Heart left ventricle (tissue), 16 donors: ENCODE results near the gene MRPL18. TPM values are rescaled to one million over a fixed set of nuclear protein-coding genes. Genes with fewer than 3 reads are reported as not detected.

Source experiments
- ATAC-seq, 4 donors: fragments of 200-7000 bp; cut with Tn5 transposase; one replicate each; pipeline ENCODE4 v1.9.1; 2020 to 2022; ENCODE audit warnings: moderate library complexity in 4 of 4, mild to moderate bottlenecking in 3 of 4, moderate number of reproducible peaks in 1 of 4
- DNase-seq, 5 donors: peaks; one replicate each; pipeline ENCODE4 v3.0.0-alpha.2; 2020
- H3K27ac ChIP-seq, 12 donors: fragments of 200-600 bp; sonication (generic) in 4 of 12; one replicate each; pipeline versions ENCODE4 v1.5.0 to v1.8.0; 2016 to 2022; ENCODE audit warnings: mild to moderate bottlenecking in 2 of 12
- H3K27me3 ChIP-seq, 9 donors: fragments of 200-600 bp; sonication (generic) in 2 of 9; one replicate each; pipeline versions ENCODE4 v1.5.1 to v1.8.0; 2016 to 2022; ENCODE audit warnings: mild to moderate bottlenecking in 3 of 9
- H3K36me3 ChIP-seq, 9 donors: fragments of 200-600 bp; sonication (generic) in 2 of 9; one replicate each; pipeline versions ENCODE4 v1.5.0 to v1.8.0; 2018 to 2022; ENCODE audit warnings: mild to moderate bottlenecking in 2 of 9
- H3K4me1 ChIP-seq, 12 donors: fragments of 200-600 bp; sonication (generic) in 4 of 12; one replicate each; pipeline versions ENCODE4 v1.5.0 to v1.8.0; 2016 to 2022; ENCODE audit warnings: mild to moderate bottlenecking in 3 of 12
- H3K4me3 ChIP-seq, 12 donors: fragments of 200-600 bp; sonication (generic) in 4 of 12; one replicate each; pipeline versions ENCODE4 v1.5.0 to v1.8.0; 2017 to 2022; ENCODE audit warnings: mild to moderate bottlenecking in 9 of 12, moderate library complexity in 4 of 12
- H3K9me3 ChIP-seq, 12 donors: fragments of 200-600 bp; sonication (generic) in 4 of 12; one replicate each; pipeline versions ENCODE4 v1.5.0 to v1.8.0; 2016 to 2022; ENCODE audit warnings: mild to moderate bottlenecking in 1 of 12
- POLR2A ChIP-seq, 2 donors: fragments of 450-650 bp; IDR thresholded peaks; one replicate each; pipeline ENCODE4 v1.6.1; 2017; ENCODE audit warnings: antibody characterized with exemption in 2 of 2, mild to moderate bottlenecking in 2 of 2, moderate library complexity in 2 of 2
- WGBS, 4 donors: extraction: QIAGEN DNeasy Blood & Tissue Kit in 2 of 4; methylation state at CpG; one replicate each; pipeline versions ENCODE4 v1.1.5 to v1.1.7; 2013 to 2018; 5-methylcytosine and 5-hydroxymethylcytosine counted together
- intact Hi-C, 10 donors: fragments of 100-400 bp; cut with DNase I; formaldehyde crosslinking; loops; one replicate each; pipeline versions ENCODE4 v1.11.1 to v1.14.2; 2022
- polyA plus RNA-seq, 2 donors: library from polyadenylated mRNA; stranded (reverse); fragments of 200-250 nt; gene quantifications; one replicate each; pipeline ENCODE4 v1.2.3, GENCODE V29; 2013
- total RNA-seq, 9 donors: library from RNA; depleted of rRNA in 2 of 9; stranded (reverse); fragments of >200 nt in 2 of 9; fragmentation: NEBNext Ultra II Directional in 3 of 9; extraction: Animal tissue kit (Norgen Biotek cat#: 25700) in 3 of 9; gene quantifications; one replicate each; pipeline versions ENCODE4 v1.1.0 to v1.2.4, GENCODE V29; 2016 to 2023
- TF ChIP-seq, protein P1 (sequence below), 12 donors: fragments of 200-600 bp; sonication (generic) in 4 of 12; IDR thresholded peaks; one replicate each; pipeline versions ENCODE4 v1.5.0 to v1.8.0; 2018 to 2022; ENCODE audit warnings: antibody characterized with exemption in 12 of 12, mild to moderate bottlenecking in 5 of 12
- donor health status: ischemic (EF 13 %, LVEDD 7.1; RV severe dilation, severe dysfunction).
- donor health status: healthy with polysubstance abuse.
- donor health status: DM: no; HTN: yes; CAD: no.
- donor health status: DM: no; HTN: no; CAD: no.
- donor health status: ischemic (EF 25% LVEDD 6.9; RV normal size, moderate dysfunction).
- donor health status: ischemic (EF 25% LVEDD 5.7; RV mildly dilated, moderate dysfunction).
- donor health status: healthy.
- donor health status: DM: yes; HTN: yes; CAD: no.
- donor health status: ischemic (EF 35%, LVEDD 5.7; RV mildly dilated, moderate dysfunction).
- donor health status: nonischemic (EF 11% LVEDD 7.7; RV severe dilation, severe dysfunction).
- donor health status: DM: yes; HTN: yes; CAD: no.
- donor health status: PGD.
- donor health status: ischemic (EF 29% LVEDD 5.4; RV normal size, mild dysfunction).
- donor health status: nonischemic (EF 23%, LVEDD 6.1; RV moderate dilation, normal function).

MRPL18 gene
- total and polyA plus RNA-seq, 11 donors: 52.4 to 145 (median 61.8) TPM

- H3K27me3 ChIP-seq: no peaks in the 10 kb centered on the region
Measured at GRCh38 chr6:159800141-159800865, 10.0 kb downstream of the MRPL18 start, which contains the start of gene PNLDC1. Gene PNLDC1 (plus strand): TSS chr6:159800276. CDS start chr6:159800308, 32 bp downstream.

DNA sequence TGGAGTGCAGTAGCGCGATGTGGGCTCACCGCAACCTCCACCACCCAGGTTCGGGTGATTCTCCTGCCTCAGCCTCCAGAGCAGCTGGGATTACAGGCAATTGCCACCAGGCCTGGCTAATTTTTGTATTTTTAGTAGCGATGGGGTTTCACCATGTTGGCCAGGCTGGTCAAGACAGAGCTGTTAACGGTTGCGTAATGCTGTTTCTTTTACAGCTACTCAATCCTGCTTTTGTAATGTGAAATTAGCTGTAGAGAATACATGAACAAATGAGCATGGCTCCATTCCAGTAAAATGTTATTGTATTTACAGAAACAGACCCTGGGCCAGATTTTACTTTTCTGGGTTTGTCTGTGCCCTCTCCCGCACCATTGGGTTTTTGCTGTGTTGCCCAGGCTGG lies 11.7 kb downstream of the MRPL18 start:
- Histone ChIP-seq H3K4me1 (no peaks in the 10 kb centered on the region), H3K4me3 (no peak overlapping the region), H3K27ac (no peak overlapping the region), H3K36me3 (peaks cover 0 to 34% (median 31%) of the 10 kb centered on the region in 9 donors), H3K27me3 (no peaks in the 10 kb centered on the region), H3K9me3 (no peaks in the 10 kb centered on the region)
- ATAC-seq (no peak), DNase-seq (no peak)
- intact Hi-C loops: no loop called here
- WGBS, 4 donors: 92 to 95% (median 94%) methylated on average over 8 of the region's 8 CpGs
- TF ChIP-seq, protein P1, sequence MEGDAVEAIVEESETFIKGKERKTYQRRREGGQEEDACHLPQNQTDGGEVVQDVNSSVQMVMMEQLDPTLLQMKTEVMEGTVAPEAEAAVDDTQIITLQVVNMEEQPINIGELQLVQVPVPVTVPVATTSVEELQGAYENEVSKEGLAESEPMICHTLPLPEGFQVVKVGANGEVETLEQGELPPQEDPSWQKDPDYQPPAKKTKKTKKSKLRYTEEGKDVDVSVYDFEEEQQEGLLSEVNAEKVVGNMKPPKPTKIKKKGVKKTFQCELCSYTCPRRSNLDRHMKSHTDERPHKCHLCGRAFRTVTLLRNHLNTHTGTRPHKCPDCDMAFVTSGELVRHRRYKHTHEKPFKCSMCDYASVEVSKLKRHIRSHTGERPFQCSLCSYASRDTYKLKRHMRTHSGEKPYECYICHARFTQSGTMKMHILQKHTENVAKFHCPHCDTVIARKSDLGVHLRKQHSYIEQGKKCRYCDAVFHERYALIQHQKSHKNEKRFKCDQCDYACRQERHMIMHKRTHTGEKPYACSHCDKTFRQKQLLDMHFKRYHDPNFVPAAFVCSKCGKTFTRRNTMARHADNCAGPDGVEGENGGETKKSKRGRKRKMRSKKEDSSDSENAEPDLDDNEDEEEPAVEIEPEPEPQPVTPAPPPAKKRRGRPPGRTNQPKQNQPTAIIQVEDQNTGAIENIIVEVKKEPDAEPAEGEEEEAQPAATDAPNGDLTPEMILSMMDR (IDR thresholded peaks at IDR 0.05): no peak
- TF ChIP-seq POLR2A (IDR thresholded peaks at IDR 0.05): no peak

More at GRCh38 chr6:159800141-159800865, 10.0 kb downstream of the MRPL18 start, which contains the start of gene PNLDC1:
- Histone ChIP-seq H3K4me1 (no peaks in the 10 kb centered on the region), H3K36me3 (peaks cover 0 to 48% (median 45%) of the 10 kb centered on the region in 9 donors), H3K9me3 (no peaks in the 10 kb centered on the region), H3K27ac (no peak within 1 kb of the TSS), H3K4me3 (no peak within 1 kb of the TSS)
- no peak for TF ChIP-seq POLR2A (IDR thresholded peaks at IDR 0.05)
- TF ChIP-seq, protein P1 (IDR thresholded peaks at IDR 0.05): no peak
- intact Hi-C loops: no loop called here
- no peak for DNase-seq
- ATAC-seq: peak in 1 of 4 donors; percentile 24
- 86 to 90% (median 88%) methylated on average over 34 to 50 of the region's 50 CpGs for WGBS, 4 donors

- Histone ChIP-seq H3K9me3 (no peaks in the 10 kb centered on the region), H3K4me1 (no peaks in the 10 kb centered on the region), H3K27me3 (no peaks in the 10 kb centered on the region), H3K4me3 (no peak overlapping the region), H3K27ac (no peak overlapping the region), H3K36me3 (peaks cover 0 to 9% (median 5%) of the 10 kb centered on the region in 9 donors)
- ATAC-seq: no peak
- no peak for DNase-seq
- WGBS, 4 donors: 89 to 93% (median 90%) methylated on average over 10 of the region's 10 CpGs
- intact Hi-C loops: no loop called here
- TF ChIP-seq, protein P1 (IDR thresholded peaks at IDR 0.05): no peak
- no peak for TF ChIP-seq POLR2A (IDR thresholded peaks at IDR 0.05)
Measured at GRCh38 chr6:159804504-159804903, 14.2 kb downstream of the MRPL18 start.

- 91 to 96% (median 93%) methylated on average over 6 of the region's 6 CpGs for WGBS, 4 donors
- H3K9me3 ChIP-seq: no peaks in the 10 kb centered on the region
- ATAC-seq (no peak), DNase-seq (no peak)
- H3K36me3 ChIP-seq: no peaks in the 10 kb centered on the region
- TF ChIP-seq, protein P1 (IDR thresholded peaks at IDR 0.05): no peak
- no peak for TF ChIP-seq POLR2A (IDR thresholded peaks at IDR 0.05)
- intact Hi-C loops: no loop called here
- H3K27ac ChIP-seq: no peak overlapping the region
- H3K27me3 ChIP-seq: no peaks in the 10 kb centered on the region
- no peak overlapping the region for H3K4me3 ChIP-seq
- no peaks in the 10 kb centered on the region for H3K4me1 ChIP-seq
Measured at GRCh38 chr6:159805440-159806020, 15.3 kb downstream of the MRPL18 start.
